HL-60 (cell line): Measurements from ENCODE around the gene ARHGAP29.

Source experiments
- CTCF ChIP-seq: IDR thresholded peaks from one replicate; pipeline ENCODE4 v1.5.1; 2011; ENCODE audit warnings: low read length, control low read depth, inconsistent platforms; ENCODE audit not compliant: insufficient read depth
- REST ChIP-seq: IDR thresholded peaks from 2 replicates; pipeline ENCODE4 v1.6.1; 2012; ENCODE audit warnings: low read depth; ENCODE audit not compliant: insufficient replicate concordance

DNA sequence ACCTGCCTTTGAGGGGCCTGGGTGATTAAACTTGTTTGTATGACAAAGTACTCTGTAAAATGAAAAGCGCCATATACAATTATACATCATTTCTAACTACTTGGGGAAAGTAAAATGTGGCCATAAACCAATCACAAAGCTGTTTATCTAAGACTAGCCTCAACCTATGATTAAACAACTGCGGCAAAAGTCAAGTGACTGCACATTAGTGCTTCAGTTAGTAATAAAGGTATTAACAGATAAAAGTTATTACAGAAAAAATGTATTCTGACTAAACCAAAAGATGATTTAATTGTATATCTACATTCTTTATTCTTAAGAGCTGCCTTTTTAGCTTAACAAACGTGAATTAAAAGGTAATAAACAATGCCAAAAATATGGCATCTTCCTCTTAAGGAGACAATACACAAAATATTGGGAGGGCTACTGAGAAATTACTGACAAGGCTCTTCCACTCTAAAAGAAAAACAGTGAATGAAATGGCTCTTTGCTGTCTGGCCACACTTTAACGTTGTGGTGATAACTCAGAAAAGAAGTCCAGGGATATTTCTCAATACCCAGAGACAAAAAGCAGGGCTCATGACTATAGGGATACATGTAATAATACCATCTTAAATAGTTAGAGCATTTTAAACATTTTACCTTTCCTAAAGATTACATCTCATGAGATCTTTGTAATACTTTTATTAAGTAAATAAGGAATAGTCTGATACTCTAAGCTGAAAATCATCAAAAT lies 8.6 kb downstream of the ARHGAP29 start:
- TF ChIP-seq CTCF (no peak), REST (no peak)
